K562 (cell line): ENCODE data around the gene IPO11. TPM values are rescaled to one million over a fixed set of nuclear protein-coding genes. Genes with fewer than 3 reads are reported as not detected.

ENCODE experiments used
- ATAC-seq: fragments of 200-7000 bp; cut with Tn5 transposase; 3 replicates; pipeline ENCODE4 v1.9.1; 2020; ENCODE audit warnings: moderate library complexity
- BruUV-seq: library from RNA; stranded (reverse); fragments of 400-500 nt; replicated peaks from 2 replicates; lab custom pipeline; 2021; lab: Mats Ljungman, UMichigan
- CTCF ChIA-PET: fragments of 300-600 bp; formaldehyde crosslinking; extraction: SDS; loops from one replicate; lab custom pipeline; 2021; ENCODE audit warnings: low intra/inter-chr PET ratio; lab: Yijun Ruan, JAX
- POLR2A ChIA-PET: fragments of 300-600, 350-650 bp; sonication (Branson Sonifier 250); formaldehyde crosslinking; extraction: SDS; loops from one replicate; lab custom pipeline; 2021; ENCODE audit warnings: antibody characterized with exemption, inconsistent platforms; lab: Yijun Ruan, JAX
- DNase-seq, 4 experiments: peaks; one replicate each; pipeline versions ENCODE4 v3.0.0 to v3.0.0-alpha.2; 2011 to 2018; ENCODE audit warnings: low spot score in 3 of 4, mixed read lengths in 3 of 4; ENCODE audit errors: extremely low read depth in 1 of 4
- FAIRE-seq: peaks from 2 replicates; lab custom pipeline; 2011; peaks lifted over from hg19 to GRCh38; lab: Jason Lieb, UNC
- H2AFZ ChIP-seq: 2 replicates; pipeline ENCODE4 v1.6.0; 2011; ENCODE audit warnings: low read depth, low read length, control low read depth, inconsistent platforms
- H3K27ac ChIP-seq: fragments of 200-600 bp; 3 replicates; pipeline ENCODE4 v1.8.0; 2011; ENCODE audit warnings: low read depth, mild to moderate bottlenecking, control low read depth, inconsistent platforms, low read length, moderate library complexity, mixed read lengths; ENCODE audit errors: extremely low read depth
- H3K27me3 ChIP-seq, 2 experiments: fragments of 300-600 bp in 1 of 2; 2 replicates in 1 of 2; 3 replicates in 1 of 2; pipeline versions ENCODE4 v1.6.0 to v1.8.0; 2011; ENCODE audit warnings: inconsistent platforms in 2 of 2, low read length in 2 of 2, mild to moderate bottlenecking in 1 of 2, mixed read lengths in 1 of 2, moderate library complexity in 1 of 2; ENCODE audit not compliant: control insufficient read depth in 2 of 2, insufficient read depth in 2 of 2
- H3K36me3 ChIP-seq: fragments of 300-600 bp; 3 replicates; pipeline ENCODE4 v1.8.0; 2011; ENCODE audit warnings: mild to moderate bottlenecking, low read length, inconsistent platforms; ENCODE audit not compliant: control insufficient read depth, insufficient read depth
- H3K4me1 ChIP-seq, 2 experiments: fragments of 200-600 bp in 1 of 2; replicated peaks in 1 of 2; 2 replicates in 1 of 2; 3 replicates in 1 of 2; pipeline versions ENCODE4 v1.5.1 to v1.8.0; 2011; ENCODE audit warnings: inconsistent platforms in 2 of 2, low read length in 2 of 2, mild to moderate bottlenecking in 1 of 2, mixed read lengths in 1 of 2, moderate library complexity in 1 of 2; ENCODE audit not compliant: control insufficient read depth in 2 of 2, insufficient read depth in 2 of 2
- H3K4me2 ChIP-seq: 2 replicates; pipeline ENCODE4 v1.6.1; 2011; ENCODE audit warnings: low read length, control low read depth, inconsistent platforms, mixed read lengths; ENCODE audit not compliant: insufficient read depth
- H3K4me3 ChIP-seq: fragments of 200-600 bp; sonication (generic), shearing (Covaris generic); 2 replicates; pipeline ENCODE4 v1.5.1; 2016; ENCODE audit warnings: control low read depth, inconsistent platforms
- H3K79me2 ChIP-seq: fragments of 200-600 bp; 3 replicates; pipeline ENCODE4 v1.8.0; 2011; ENCODE audit warnings: low read length, inconsistent platforms; ENCODE audit not compliant: control insufficient read depth, insufficient read depth
- H3K9ac ChIP-seq, 2 experiments: 2 replicates each; pipeline versions ENCODE4 v1.6.0 to v1.6.1; 2011; ENCODE audit warnings: low read depth in 2 of 2, low read length in 2 of 2, control low read depth in 1 of 2, inconsistent platforms in 1 of 2, mild to moderate bottlenecking in 1 of 2, mixed read lengths in 1 of 2; ENCODE audit not compliant: insufficient read depth in 1 of 2
- H3K9me1 ChIP-seq: one replicate; pipeline ENCODE4 v1.6.0; 2011; ENCODE audit warnings: inconsistent platforms, mild to moderate bottlenecking, low read length, moderate library complexity; ENCODE audit not compliant: control insufficient read depth, insufficient read depth
- H3K9me3 ChIP-seq: replicated peaks from 2 replicates; pipeline ENCODE4 v1.5.1; 2011; ENCODE audit warnings: low read depth, low read length, inconsistent platforms; ENCODE audit not compliant: control insufficient read depth, insufficient read depth
- H4K20me1 ChIP-seq: replicated peaks from 2 replicates; pipeline ENCODE4 v1.6.1; 2011; ENCODE audit warnings: low read length, inconsistent platforms, mixed read lengths; ENCODE audit not compliant: control insufficient read depth, insufficient read depth
- MCM3 ChIP-seq: fragments of 450-650 bp; IDR thresholded peaks from 2 replicates; pipeline ENCODE4 v1.6.1; 2016
- PTBP1 ChIP-seq: fragments of 200-400 bp; formaldehyde crosslinking; IDR thresholded peaks from 2 replicates; pipeline ENCODE4 v1.6.1; 2017; ENCODE audit warnings: low read depth, low read length
- TOE1 ChIP-seq, 2 experiments: fragments of 450-650 bp in 1 of 2; sonication (generic) in 1 of 2; formaldehyde crosslinking in 1 of 2; IDR thresholded peaks; 2 replicates each; pipeline versions ENCODE4 v1.7.1 to v1.8.0; 2016 to 2022; ENCODE audit warnings: borderline replicate concordance in 2 of 2, mild to moderate bottlenecking in 2 of 2, antibody characterized with exemption in 1 of 2, inconsistent platforms in 1 of 2, low read depth in 1 of 2, missing genetic modification reagents in 1 of 2, moderate library complexity in 1 of 2
- WGBS: fragments of 100-300 bp; shearing (Covaris generic); methylation state at CpG from one replicate; pipeline ENCODE4 v1.1.6; 2016; ENCODE audit warnings: low coverage, mixed read lengths; ENCODE audit not compliant: insufficient coverage; ENCODE audit errors: missing lambda C conversion rate; 5-methylcytosine and 5-hydroxymethylcytosine counted together
- in situ Hi-C: fragments of 300-500 bp; cut with MboI; formaldehyde crosslinking; loops from 4 replicates; pipeline ENCODE4 v1.15.0; 2018; ENCODE audit warnings: inconsistent platforms, mixed read lengths
- intact Hi-C: fragments of 100-400 bp; cut with micrococcal nuclease; formaldehyde crosslinking; loops from 2 replicates; pipeline ENCODE4 v1.14.2; 2022
- polyA plus RNA-seq, 8 experiments: library from polyadenylated mRNA; depleted of rRNA in 4 of 8; stranded (reverse) in 5 of 8; unstranded in 3 of 8; fragments of >200 nt; fragmentation: Nextera tagmentation in 2 of 8; fragmentation: Illumina TruSeq in 1 of 8; extraction: Ambion mirVana in 2 of 8; extraction: Trizol in 1 of 8; gene quantifications; 2 replicates each; pipeline versions ENCODE4 v1.2.1 to v1.2.3, GENCODE V29; 2011 to 2014; ENCODE audit warnings: inconsistent platforms in 1 of 8, missing spikeins in 1 of 8
- total RNA-seq, 7 experiments: library from RNA; depleted of rRNA in 6 of 7; stranded (reverse); fragments of >200 nt in 6 of 7; fragmentation: Illumina TruSeq in 2 of 7; extraction: Trizol in 2 of 7; gene quantifications; 2 replicates each; pipeline versions ENCODE4 v1.2.1 to v1.2.3, GENCODE V29; 2011 to 2021; ENCODE audit warnings: low replicate concordance in 1 of 7
- TF ChIP-seq, protein P1 (sequence below): fragments of 250-450 bp; sonication (Bioruptor Pico); IDR thresholded peaks from 2 replicates; pipeline ENCODE4 v1.5.0; 2022; ENCODE audit warnings: mild to moderate bottlenecking

IPO11 gene
- total and polyA plus RNA-seq, 9 of the 15 experiments (the other 6 are each of a cell fraction or from before 2014, with no cell fraction given), result 38.7 to 96.0 (median 70.9) TPM

DNA sequence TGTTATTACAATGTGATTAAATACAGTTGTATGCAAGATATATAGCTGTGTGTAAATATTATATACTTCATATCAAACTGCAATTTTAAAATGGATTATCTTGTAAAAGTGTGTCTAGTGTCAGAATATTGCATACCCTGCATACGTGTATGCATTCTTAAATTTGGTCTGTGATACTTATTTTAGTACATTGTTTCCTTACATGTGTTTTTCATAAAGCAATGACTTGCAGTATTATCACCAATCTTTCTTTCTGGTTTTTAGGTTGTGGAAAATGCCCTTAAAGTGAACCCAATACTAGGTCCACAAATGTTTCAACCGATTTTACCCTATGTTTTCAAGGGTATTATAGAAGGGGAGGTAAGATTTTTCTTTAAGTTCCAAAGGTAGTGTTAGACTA lies 137.5 kb downstream of the IPO11 start:
- in situ Hi-C loops, result no loop called here
- H3K9me1 ChIP-seq, result no peaks in the 10 kb centered on the region
- TF ChIP-seq MCM3, result no peak
- TF ChIP-seq, protein P1, sequence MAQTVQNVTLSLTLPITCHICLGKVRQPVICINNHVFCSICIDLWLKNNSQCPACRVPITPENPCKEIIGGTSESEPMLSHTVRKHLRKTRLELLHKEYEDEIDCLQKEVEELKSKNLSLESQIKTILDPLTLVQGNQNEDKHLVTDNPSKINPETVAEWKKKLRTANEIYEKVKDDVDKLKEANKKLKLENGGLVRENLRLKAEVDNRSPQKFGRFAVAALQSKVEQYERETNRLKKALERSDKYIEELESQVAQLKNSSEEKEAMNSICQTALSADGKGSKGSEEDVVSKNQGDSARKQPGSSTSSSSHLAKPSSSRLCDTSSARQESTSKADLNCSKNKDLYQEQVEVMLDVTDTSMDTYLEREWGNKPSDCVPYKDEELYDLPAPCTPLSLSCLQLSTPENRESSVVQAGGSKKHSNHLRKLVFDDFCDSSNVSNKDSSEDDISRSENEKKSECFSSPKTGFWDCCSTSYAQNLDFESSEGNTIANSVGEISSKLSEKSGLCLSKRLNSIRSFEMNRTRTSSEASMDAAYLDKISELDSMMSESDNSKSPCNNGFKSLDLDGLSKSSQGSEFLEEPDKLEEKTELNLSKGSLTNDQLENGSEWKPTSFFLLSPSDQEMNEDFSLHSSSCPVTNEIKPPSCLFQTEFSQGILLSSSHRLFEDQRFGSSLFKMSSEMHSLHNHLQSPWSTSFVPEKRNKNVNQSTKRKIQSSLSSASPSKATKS, result no peak
- TF ChIP-seq PTBP1, result no peak
- TF ChIP-seq TOE1 (IDR thresholded peaks at IDR 0.05; ENCODE audit: borderline replicate concordance), result no peak
- no peak for TF ChIP-seq TOE1 (CRISPR knock-in tag; IDR thresholded peaks at IDR 0.05; ENCODE audit: borderline replicate concordance, low read depth)
- H3K4me3 ChIP-seq, result no peak overlapping the region
- no peaks in the 10 kb centered on the region for H3K27me3 ChIP-seq
- H4K20me1 ChIP-seq, result no peaks in the 10 kb centered on the region
- ChIA-PET CTCF (no interaction called here), POLR2A (no interaction called here)
- intact Hi-C loops, result loop anchor here (10.0 kb wide), 1 partner anchor 65 kb away; no protein-coding TSS in a partner anchor
- H3K9me3 ChIP-seq, result no peaks in the 10 kb centered on the region
- no peak overlapping the region for H3K27ac ChIP-seq
- no peaks in the 10 kb centered on the region for H3K79me2 ChIP-seq
- no peak for DNase-seq
- peaks cover 51% of the 10 kb centered on the region for H3K36me3 ChIP-seq
- FAIRE-seq, result no peak
- 81% methylated on average over 2 of the region's 2 CpGs for WGBS
- no peak overlapping the region for H2AFZ ChIP-seq
- no peak overlapping the region for H3K9ac ChIP-seq
- no TSS peak for BruUV-seq
- no peak for ATAC-seq
- H3K4me1 ChIP-seq, result no peaks in the 10 kb centered on the region
- H3K4me2 ChIP-seq, result no peak overlapping the region
